Right lobe of liver (tissue), 4 donors: ENCODE data around the gene SRSF1.

ENCODE experiments used
- CTCF ChIP-seq, 4 donors: fragments of 200-600 bp in 3 of 4; fragments of 450-650 bp in 1 of 4; IDR thresholded peaks; one replicate each; pipeline versions ENCODE4 v1.5.1 to v1.8.0; 2016 to 2022; ENCODE audit warnings: antibody characterized with exemption in 4 of 4, mild to moderate bottlenecking in 2 of 4
- POLR2A ChIP-seq: fragments of 450-650 bp; IDR thresholded peaks from one replicate; pipeline ENCODE4 v1.6.1; 2017; ENCODE audit warnings: antibody characterized with exemption, mild to moderate bottlenecking
- donor health status: DM: no; HTN: no; CAD: no.
- donor health status: DM: no; HTN: no; CAD: no.
- donor health status: DM: no; HTN: yes; CAD: no.

GRCh38 chr17:58052407-58052806 lies 45.4 kb upstream of the SRSF1 start:
- TF ChIP-seq CTCF (IDR thresholded peaks at IDR 0.05) (no peak), POLR2A (no peak)
